HEK293 (cell line): ENCODE results near the gene ATP6V0C.

Experiments used
- GLI2 ChIP-seq: fragments of 450-650 bp; formaldehyde crosslinking; IDR thresholded peaks from 2 replicates; pipeline ENCODE4; 2017; ENCODE audit warnings: missing biosample characterization, missing genetic modification characterization, low read depth, borderline replicate concordance
- GLI4 ChIP-seq: fragments of 450-650 bp; formaldehyde crosslinking; IDR thresholded peaks from 2 replicates; pipeline ENCODE4 v1.5.1; 2016; ENCODE audit warnings: missing biosample characterization, missing genetic modification characterization
- GLIS1 ChIP-seq: fragments of 450-650 bp; formaldehyde crosslinking; IDR thresholded peaks from 2 replicates; pipeline ENCODE4 v1.5.1; 2016; ENCODE audit warnings: missing biosample characterization, missing genetic modification characterization
- GLIS2 ChIP-seq: fragments of 450-650 bp; formaldehyde crosslinking; IDR thresholded peaks from 2 replicates; pipeline ENCODE4 v1.5.1; 2016; ENCODE audit warnings: missing biosample characterization, missing genetic modification characterization
- HOXC10 ChIP-seq: sonication (generic); formaldehyde crosslinking; IDR thresholded peaks from 2 replicates; pipeline ENCODE4 v1.8.1; 2023; ENCODE audit warnings: mild to moderate bottlenecking, missing genetic modification reagents
- OSR2 ChIP-seq: fragments of 450-650 bp; formaldehyde crosslinking; IDR thresholded peaks from 2 replicates; pipeline ENCODE4 v1.5.1; 2016; ENCODE audit warnings: missing biosample characterization, missing genetic modification characterization
- OVOL3 ChIP-seq: fragments of 450-650 bp; formaldehyde crosslinking; IDR thresholded peaks from 2 replicates; pipeline ENCODE4 v1.5.1; 2016; ENCODE audit warnings: missing biosample characterization, missing genetic modification characterization
- RBAK ChIP-seq: fragments of 450-650 bp; formaldehyde crosslinking; IDR thresholded peaks from 2 replicates; pipeline ENCODE4 v1.5.1; 2016; ENCODE audit warnings: missing biosample characterization, missing genetic modification characterization
- SCRT2 ChIP-seq: fragments of 450-650 bp; formaldehyde crosslinking; IDR thresholded peaks from 2 replicates; pipeline ENCODE4 v1.5.1; 2016; ENCODE audit warnings: missing biosample characterization, missing genetic modification characterization
- SP2 ChIP-seq: fragments of 450-650 bp; formaldehyde crosslinking; IDR thresholded peaks from 2 replicates; pipeline ENCODE4 v1.5.1; 2016; ENCODE audit warnings: missing biosample characterization, missing genetic modification characterization
- TCF7L2 ChIP-seq: IDR thresholded peaks from 2 replicates; pipeline ENCODE4 v1.6.1; 2011; ENCODE audit warnings: low read depth, mild to moderate bottlenecking, inconsistent platforms, low read length, moderate library complexity, borderline replicate concordance
- ZBTB21 ChIP-seq: fragments of 450-650 bp; formaldehyde crosslinking; IDR thresholded peaks from 2 replicates; pipeline ENCODE4 v1.5.1; 2017; ENCODE audit warnings: missing biosample characterization, missing genetic modification characterization
- ZNF121 ChIP-seq: fragments of 450-650 bp; formaldehyde crosslinking; IDR thresholded peaks from 2 replicates; pipeline ENCODE4 v1.5.1; 2016; ENCODE audit warnings: missing biosample characterization, missing genetic modification characterization
- ZNF16 ChIP-seq: fragments of 450-650 bp; formaldehyde crosslinking; IDR thresholded peaks from 2 replicates; pipeline ENCODE4 v1.5.1; 2016; ENCODE audit warnings: low read depth, missing biosample characterization, missing genetic modification characterization
- ZNF175 ChIP-seq: fragments of 450-650 bp; formaldehyde crosslinking; IDR thresholded peaks from 2 replicates; pipeline ENCODE4 v1.5.1; 2016; ENCODE audit warnings: missing biosample characterization, missing genetic modification characterization
- ZNF184 ChIP-seq: fragments of 450-650 bp; IDR thresholded peaks from 2 replicates; pipeline ENCODE4 v1.5.1; 2018; ENCODE audit warnings: missing biosample characterization, mild to moderate bottlenecking, missing genetic modification characterization
- ZNF2 ChIP-seq: fragments of 450-650 bp; formaldehyde crosslinking; IDR thresholded peaks from 2 replicates; pipeline ENCODE4 v1.5.1; 2016; ENCODE audit warnings: missing biosample characterization, missing genetic modification characterization
- ZNF211 ChIP-seq: fragments of 450-650 bp; formaldehyde crosslinking; IDR thresholded peaks from 2 replicates; pipeline ENCODE4 v1.5.1; 2016; ENCODE audit warnings: low read depth, missing biosample characterization, missing genetic modification characterization
- ZNF221 ChIP-seq: fragments of 450-650 bp; formaldehyde crosslinking; IDR thresholded peaks from 2 replicates; pipeline ENCODE4 v1.5.1; 2017; ENCODE audit warnings: missing biosample characterization, missing genetic modification characterization, borderline replicate concordance
- ZNF24 ChIP-seq: fragments of 450-650 bp; formaldehyde crosslinking; IDR thresholded peaks from 2 replicates; pipeline ENCODE4 v1.5.1; 2016; ENCODE audit warnings: missing biosample characterization, missing genetic modification characterization
- ZNF292 ChIP-seq: fragments of 450-650 bp; formaldehyde crosslinking; IDR thresholded peaks from 2 replicates; pipeline ENCODE4 v1.5.1; 2016; ENCODE audit warnings: low read depth, missing biosample characterization, missing genetic modification characterization, borderline replicate concordance
- ZNF335 ChIP-seq: fragments of 450-650 bp; formaldehyde crosslinking; conservative IDR thresholded peaks from 2 replicates; pipeline ENCODE4 v1.5.1; 2016; ENCODE audit warnings: missing biosample characterization, missing genetic modification characterization
- ZNF341 ChIP-seq: fragments of 450-650 bp; formaldehyde crosslinking; IDR thresholded peaks from 2 replicates; pipeline ENCODE4; 2016; ENCODE audit warnings: low read depth, missing biosample characterization, missing genetic modification characterization
- ZNF514 ChIP-seq: fragments of 450-650 bp; formaldehyde crosslinking; IDR thresholded peaks from 2 replicates; pipeline ENCODE4 v1.5.1; 2016; ENCODE audit warnings: missing biosample characterization, missing genetic modification characterization
- ZNF561 ChIP-seq: fragments of 450-650 bp; IDR thresholded peaks from 2 replicates; pipeline ENCODE4 v1.5.1; 2018; ENCODE audit warnings: missing biosample characterization, missing genetic modification characterization, borderline replicate concordance
- ZNF585B ChIP-seq: fragments of 450-650 bp; formaldehyde crosslinking; IDR thresholded peaks from 2 replicates; pipeline ENCODE4 v1.5.1; 2016; ENCODE audit warnings: missing biosample characterization, missing genetic modification characterization
- ZNF624 ChIP-seq: fragments of 450-650 bp; formaldehyde crosslinking; IDR thresholded peaks from 2 replicates; pipeline ENCODE4 v1.5.1; 2017; ENCODE audit warnings: missing biosample characterization, missing genetic modification characterization
- ZNF658 ChIP-seq: fragments of 450-650 bp; formaldehyde crosslinking; IDR thresholded peaks from 2 replicates; pipeline ENCODE4; 2016; ENCODE audit warnings: missing biosample characterization, missing genetic modification characterization
- ZNF76 ChIP-seq: fragments of 450-650 bp; formaldehyde crosslinking; IDR thresholded peaks from 2 replicates; pipeline ENCODE4; 2016; ENCODE audit warnings: low read depth, missing biosample characterization, missing genetic modification characterization, borderline replicate concordance
- ZNF843 ChIP-seq: fragments of 450-650 bp; formaldehyde crosslinking; IDR thresholded peaks from 2 replicates; pipeline ENCODE4 v1.5.1; 2016; ENCODE audit warnings: missing biosample characterization, missing genetic modification characterization
- ZXDB ChIP-seq: fragments of 450-650 bp; formaldehyde crosslinking; IDR thresholded peaks from 2 replicates; pipeline ENCODE4 v1.5.1; 2016; ENCODE audit warnings: missing biosample characterization, missing genetic modification characterization
- TF ChIP-seq, protein P1 (sequence below): fragments of 450-650 bp; formaldehyde crosslinking; IDR thresholded peaks from 2 replicates; pipeline ENCODE4 v1.5.1; 2016; ENCODE audit warnings: missing biosample characterization, missing genetic modification characterization
- TF ChIP-seq, protein P2 (sequence below): fragments of 450-650 bp; formaldehyde crosslinking; IDR thresholded peaks from 2 replicates; pipeline ENCODE4 v1.5.1; 2016; ENCODE audit warnings: missing biosample characterization, missing genetic modification characterization
- TF ChIP-seq, protein P3 (sequence below): fragments of 450-650 bp; formaldehyde crosslinking; IDR thresholded peaks from 2 replicates; pipeline ENCODE4 v1.5.1; 2016; ENCODE audit warnings: missing biosample characterization, missing genetic modification characterization
- TF ChIP-seq, protein P4 (sequence below): sonication (generic); formaldehyde crosslinking; IDR thresholded peaks from 2 replicates; pipeline ENCODE4 v1.8.1; 2022; ENCODE audit warnings: mild to moderate bottlenecking, moderate library complexity, missing genetic modification reagents

Gene ATP6V0C

DNA sequence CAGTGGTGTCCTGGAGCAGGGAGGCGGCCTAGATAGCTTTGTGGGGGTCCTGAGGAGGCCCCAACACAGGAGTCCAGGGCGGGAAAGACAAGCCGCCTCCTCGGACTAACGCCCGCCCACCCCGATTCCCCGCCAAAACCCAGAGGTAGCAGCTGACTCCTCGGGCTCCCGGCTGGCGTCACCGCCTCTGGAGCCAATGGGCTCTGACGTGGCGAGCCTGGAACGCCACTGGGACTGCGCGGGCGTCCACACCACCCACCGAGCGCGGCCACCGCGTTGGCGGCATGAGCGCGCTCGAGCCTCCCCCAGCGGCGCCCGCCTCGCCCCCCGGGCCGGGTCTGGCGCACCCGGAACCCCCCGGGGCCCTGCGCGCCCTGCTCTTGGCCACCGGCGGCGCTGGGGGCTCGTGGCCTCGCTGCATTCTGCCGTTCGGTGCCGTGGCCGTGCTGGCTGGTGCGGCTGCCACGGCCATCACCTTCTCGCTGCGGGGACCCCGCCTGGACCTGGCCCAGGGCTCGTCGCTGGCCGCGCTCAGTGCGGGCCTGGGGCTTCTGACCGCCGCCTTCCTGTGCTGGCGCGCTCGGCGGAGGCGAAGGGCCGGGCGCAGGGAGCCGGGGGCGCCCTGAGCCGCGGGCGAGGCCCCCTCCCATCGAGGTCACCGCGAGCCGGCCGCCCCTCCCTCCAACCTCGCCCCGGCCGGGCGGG, 46.1 kb upstream of the ATP6V0C start (continued):
- TF ChIP-seq ZBTB21 (tag by site-specific recombination) (peak; percentile 87), TCF7L2 (no peak), ZNF76 (no peak), GLI2 (tag by site-specific recombination) (no peak), ZNF843 (tag by site-specific recombination) (0 out of 2 replicates have a peak, but pooled peaks have one; percentile 6), ZXDB (tag by site-specific recombination) (peak; percentile 45), ZNF514 (tag by site-specific recombination) (no peak), OVOL3 (tag by site-specific recombination) (no peak), GLIS1 (tag by site-specific recombination) (peak; percentile 97), ZNF175 (tag by site-specific recombination) (no peak), HOXC10 (CRISPR knock-in tag) (no peak), ZNF341 (tag by site-specific recombination) (0 out of 2 replicates have a peak, but pooled peaks have one; percentile 6), GLI4 (tag by site-specific recombination) (peak; percentile 29; the same call in 1 of the 2 replicates), ZNF624 (tag by site-specific recombination) (no peak), ZNF121 (tag by site-specific recombination) (no peak), ZNF585B (tag by site-specific recombination) (no peak), ZNF292 (tag by site-specific recombination) (no peak), ZNF211 (tag by site-specific recombination) (no peak), ZNF561 (tag by site-specific recombination) (peak; percentile 69; the same call in 1 of the 2 replicates), ZNF24 (tag by site-specific recombination) (0 out of 2 replicates have a peak, but pooled peaks have one; percentile 29), SP2 (tag by site-specific recombination) (peak; percentile 84), GLIS2 (tag by site-specific recombination) (peak; percentile 62; the same call in 1 of the 2 replicates), RBAK (tag by site-specific recombination) (no peak), OSR2 (tag by site-specific recombination) (peak; percentile 94), ZNF658 (no peak), ZNF221 (tag by site-specific recombination) (no peak), ZNF184 (tag by site-specific recombination) (peak; percentile 57; the same call in 1 of the 2 replicates), ZNF16 (no peak), ZNF335 (tag by site-specific recombination) (peak; percentile 87), ZNF2 (0 out of 2 replicates have a peak, but pooled peaks have one; percentile 10), SCRT2 (tag by site-specific recombination) (no peak)
- TF ChIP-seq, protein P1, sequence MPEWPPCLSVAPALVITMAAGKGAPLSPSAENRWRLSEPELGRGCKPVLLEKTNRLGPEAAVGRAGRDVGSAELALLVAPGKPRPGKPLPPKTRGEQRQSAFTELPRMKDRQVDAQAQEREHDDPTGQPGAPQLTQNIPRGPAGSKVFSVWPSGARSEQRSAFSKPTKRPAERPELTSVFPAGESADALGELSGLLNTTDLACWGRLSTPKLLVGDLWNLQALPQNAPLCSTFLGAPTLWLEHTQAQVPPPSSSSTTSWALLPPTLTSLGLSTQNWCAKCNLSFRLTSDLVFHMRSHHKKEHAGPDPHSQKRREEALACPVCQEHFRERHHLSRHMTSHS (tag by site-specific recombination): no peak
- TF ChIP-seq, protein P2, sequence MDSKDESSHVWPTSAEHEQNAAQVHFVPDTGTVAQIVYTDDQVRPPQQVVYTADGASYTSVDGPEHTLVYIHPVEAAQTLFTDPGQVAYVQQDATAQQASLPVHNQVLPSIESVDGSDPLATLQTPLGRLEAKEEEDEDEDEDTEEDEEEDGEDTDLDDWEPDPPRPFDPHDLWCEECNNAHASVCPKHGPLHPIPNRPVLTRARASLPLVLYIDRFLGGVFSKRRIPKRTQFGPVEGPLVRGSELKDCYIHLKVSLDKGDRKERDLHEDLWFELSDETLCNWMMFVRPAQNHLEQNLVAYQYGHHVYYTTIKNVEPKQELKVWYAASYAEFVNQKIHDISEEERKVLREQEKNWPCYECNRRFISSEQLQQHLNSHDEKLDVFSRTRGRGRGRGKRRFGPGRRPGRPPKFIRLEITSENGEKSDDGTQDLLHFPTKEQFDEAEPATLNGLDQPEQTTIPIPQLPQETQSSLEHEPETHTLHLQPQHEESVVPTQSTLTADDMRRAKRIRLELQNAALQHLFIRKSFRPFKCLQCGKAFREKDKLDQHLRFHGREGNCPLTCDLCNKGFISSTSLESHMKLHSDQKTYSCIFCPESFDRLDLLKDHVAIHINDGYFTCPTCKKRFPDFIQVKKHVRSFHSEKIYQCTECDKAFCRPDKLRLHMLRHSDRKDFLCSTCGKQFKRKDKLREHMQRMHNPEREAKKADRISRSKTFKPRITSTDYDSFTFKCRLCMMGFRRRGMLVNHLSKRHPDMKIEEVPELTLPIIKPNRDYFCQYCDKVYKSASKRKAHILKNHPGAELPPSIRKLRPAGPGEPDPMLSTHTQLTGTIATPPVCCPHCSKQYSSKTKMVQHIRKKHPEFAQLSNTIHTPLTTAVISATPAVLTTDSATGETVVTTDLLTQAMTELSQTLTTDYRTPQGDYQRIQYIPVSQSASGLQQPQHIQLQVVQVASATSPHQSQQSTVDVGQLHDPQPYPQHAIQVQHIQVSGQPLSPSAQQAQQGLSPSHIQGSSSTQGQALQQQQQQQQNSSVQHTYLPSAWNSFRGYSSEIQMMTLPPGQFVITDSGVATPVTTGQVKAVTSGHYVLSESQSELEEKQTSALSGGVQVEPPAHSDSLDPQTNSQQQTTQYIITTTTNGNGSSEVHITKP (tag by site-specific recombination): no peak
- TF ChIP-seq, protein P3, sequence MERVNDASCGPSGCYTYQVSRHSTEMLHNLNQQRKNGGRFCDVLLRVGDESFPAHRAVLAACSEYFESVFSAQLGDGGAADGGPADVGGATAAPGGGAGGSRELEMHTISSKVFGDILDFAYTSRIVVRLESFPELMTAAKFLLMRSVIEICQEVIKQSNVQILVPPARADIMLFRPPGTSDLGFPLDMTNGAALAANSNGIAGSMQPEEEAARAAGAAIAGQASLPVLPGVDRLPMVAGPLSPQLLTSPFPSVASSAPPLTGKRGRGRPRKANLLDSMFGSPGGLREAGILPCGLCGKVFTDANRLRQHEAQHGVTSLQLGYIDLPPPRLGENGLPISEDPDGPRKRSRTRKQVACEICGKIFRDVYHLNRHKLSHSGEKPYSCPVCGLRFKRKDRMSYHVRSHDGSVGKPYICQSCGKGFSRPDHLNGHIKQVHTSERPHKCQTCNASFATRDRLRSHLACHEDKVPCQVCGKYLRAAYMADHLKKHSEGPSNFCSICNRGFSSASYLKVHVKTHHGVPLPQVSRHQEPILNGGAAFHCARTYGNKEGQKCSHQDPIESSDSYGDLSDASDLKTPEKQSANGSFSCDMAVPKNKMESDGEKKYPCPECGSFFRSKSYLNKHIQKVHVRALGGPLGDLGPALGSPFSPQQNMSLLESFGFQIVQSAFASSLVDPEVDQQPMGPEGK (tag by site-specific recombination): peak; percentile 79; the same call in 1 of the 2 replicates
- TF ChIP-seq, protein P4, sequence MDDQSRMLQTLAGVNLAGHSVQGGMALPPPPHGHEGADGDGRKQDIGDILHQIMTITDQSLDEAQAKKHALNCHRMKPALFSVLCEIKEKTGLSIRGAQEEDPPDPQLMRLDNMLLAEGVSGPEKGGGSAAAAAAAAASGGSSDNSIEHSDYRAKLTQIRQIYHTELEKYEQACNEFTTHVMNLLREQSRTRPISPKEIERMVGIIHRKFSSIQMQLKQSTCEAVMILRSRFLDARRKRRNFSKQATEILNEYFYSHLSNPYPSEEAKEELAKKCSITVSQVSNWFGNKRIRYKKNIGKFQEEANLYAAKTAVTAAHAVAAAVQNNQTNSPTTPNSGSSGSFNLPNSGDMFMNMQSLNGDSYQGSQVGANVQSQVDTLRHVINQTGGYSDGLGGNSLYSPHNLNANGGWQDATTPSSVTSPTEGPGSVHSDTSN (CRISPR knock-in tag): no peak
